ENCODE results near the gene SEMA3B.

DNA sequence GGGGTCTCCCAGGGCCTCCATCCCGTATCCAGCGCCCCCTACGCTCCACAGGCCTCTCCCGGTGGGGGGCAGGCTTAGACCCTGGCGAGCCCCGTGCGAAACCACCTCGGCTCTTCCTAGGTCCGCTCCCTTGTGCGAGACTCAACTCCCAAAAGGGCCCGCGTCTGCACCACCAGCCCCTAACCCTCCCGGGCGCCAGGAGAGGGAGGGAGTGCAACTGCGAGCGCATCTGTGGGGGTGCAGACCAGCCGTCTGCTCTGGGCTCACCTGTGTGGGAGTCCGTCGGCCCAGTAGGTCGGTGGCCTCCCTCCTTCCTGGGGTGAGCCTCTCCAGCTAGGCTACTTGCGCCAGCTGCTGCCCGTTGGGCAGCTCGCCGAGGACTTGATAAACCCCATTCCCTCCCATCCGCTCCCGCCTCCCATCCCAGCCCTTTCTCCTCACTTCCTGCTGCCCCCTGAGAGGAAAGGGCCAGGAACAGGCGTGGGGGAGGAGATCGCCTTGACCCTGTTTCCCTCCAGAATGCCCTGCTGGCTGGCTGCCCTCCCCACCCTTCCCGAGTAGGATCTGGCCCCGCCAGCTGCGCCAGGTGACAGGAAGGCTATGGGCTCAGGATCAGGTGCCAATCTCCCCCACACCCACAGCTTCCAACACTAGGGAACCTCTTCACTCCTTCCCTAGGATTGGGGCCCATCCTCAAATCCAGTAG lies 53.6 kb downstream of the SEMA3B start, which contains the start of gene HYAL2:
- TF ChIP-seq EGR1 (conservative IDR thresholded peaks at IDR 0.05), result no peak
- no peak for TF ChIP-seq ZNF57 (CRISPR knock-in tag; IDR thresholded peaks at IDR 0.05)
- no peak for TF ChIP-seq PHB2 (IDR thresholded peaks at IDR 0.05; ENCODE audit: low read depth)
- no peak for TF ChIP-seq RNF2 (IDR thresholded peaks at IDR 0.05)
- TF ChIP-seq CTCF (IDR thresholded peaks at IDR 0.05 in 2 of 3, conservative IDR thresholded peaks at IDR 0.05 in 1 of 3; ENCODE audit: insufficient read depth in 2 of 3, low read depth in 1 of 3, low read length in 3 of 3), result no peak
- no peak for TF ChIP-seq RBBP5 (IDR thresholded peaks at IDR 0.05; ENCODE audit: borderline replicate concordance, insufficient read depth, low read length, poor library complexity, severe bottlenecking)
- no peak for TF ChIP-seq POLR2A (conservative IDR thresholded peaks at IDR 0.05)
- TF ChIP-seq YBX1 (IDR thresholded peaks at IDR 0.05), result no peak
- TF ChIP-seq HDAC1 (IDR thresholded peaks at IDR 0.05), result no peak
- no peak for TF ChIP-seq POLR2AphosphoS5 (IDR thresholded peaks at IDR 0.05; ENCODE audit: control insufficient read depth, insufficient read depth, low read depth, low read length)
- no peak for TF ChIP-seq NFYB (IDR thresholded peaks at IDR 0.05; ENCODE audit: extremely low read depth, insufficient read length)
